GM12872 (cell line): ENCODE measurements around the gene FLT3.

Experiments
- TF ChIP-seq, protein P1 (sequence below): IDR thresholded peaks from 3 replicates; pipeline ENCODE4 v1.5.1; 2011; ENCODE audit warnings: low read depth, mild to moderate bottlenecking, low read length, moderate library complexity; ENCODE audit not compliant: insufficient read depth

The FLT3 gene

DNA sequence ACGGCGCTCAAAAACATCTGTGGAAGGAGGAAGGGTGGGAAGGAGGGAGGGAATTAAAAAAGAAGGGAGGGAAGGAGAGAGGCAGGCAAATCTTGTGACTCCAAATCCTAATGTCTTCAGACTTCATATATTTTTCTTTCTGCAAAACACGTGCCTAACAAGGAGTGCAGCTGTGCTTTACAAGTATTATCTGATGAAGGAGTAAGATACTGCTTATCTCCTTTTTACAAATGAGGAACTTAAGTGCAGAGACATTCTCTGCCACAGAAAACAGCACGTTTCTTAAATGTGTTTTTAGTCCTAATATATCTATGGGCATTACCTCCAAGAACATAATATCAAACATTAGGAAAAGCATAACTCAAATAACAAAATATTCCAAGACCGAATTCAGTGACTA is 6.5 kb downstream of the FLT3 start:
- TF ChIP-seq, protein P1, sequence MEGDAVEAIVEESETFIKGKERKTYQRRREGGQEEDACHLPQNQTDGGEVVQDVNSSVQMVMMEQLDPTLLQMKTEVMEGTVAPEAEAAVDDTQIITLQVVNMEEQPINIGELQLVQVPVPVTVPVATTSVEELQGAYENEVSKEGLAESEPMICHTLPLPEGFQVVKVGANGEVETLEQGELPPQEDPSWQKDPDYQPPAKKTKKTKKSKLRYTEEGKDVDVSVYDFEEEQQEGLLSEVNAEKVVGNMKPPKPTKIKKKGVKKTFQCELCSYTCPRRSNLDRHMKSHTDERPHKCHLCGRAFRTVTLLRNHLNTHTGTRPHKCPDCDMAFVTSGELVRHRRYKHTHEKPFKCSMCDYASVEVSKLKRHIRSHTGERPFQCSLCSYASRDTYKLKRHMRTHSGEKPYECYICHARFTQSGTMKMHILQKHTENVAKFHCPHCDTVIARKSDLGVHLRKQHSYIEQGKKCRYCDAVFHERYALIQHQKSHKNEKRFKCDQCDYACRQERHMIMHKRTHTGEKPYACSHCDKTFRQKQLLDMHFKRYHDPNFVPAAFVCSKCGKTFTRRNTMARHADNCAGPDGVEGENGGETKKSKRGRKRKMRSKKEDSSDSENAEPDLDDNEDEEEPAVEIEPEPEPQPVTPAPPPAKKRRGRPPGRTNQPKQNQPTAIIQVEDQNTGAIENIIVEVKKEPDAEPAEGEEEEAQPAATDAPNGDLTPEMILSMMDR, result no peak

DNA sequence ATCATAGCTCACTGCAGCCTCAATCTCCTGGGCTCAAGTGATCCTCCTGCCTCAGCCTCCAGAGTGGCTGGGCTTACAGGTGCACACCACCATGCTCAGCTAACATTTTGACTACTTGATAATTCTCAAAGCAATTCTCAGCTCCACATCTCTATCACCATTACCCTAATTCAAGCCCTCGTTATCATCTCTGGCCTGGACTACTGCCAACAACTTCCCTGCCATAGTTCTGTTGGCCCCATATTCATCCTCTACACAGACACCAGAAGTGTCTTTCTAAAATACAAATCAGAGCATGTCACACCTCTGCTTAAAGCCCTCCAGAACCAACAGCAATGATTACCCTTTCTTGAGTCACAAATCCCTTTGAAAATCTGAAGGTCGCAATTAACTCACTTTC is 7.9 kb downstream of the FLT3 start:
- TF ChIP-seq, protein P1, result no peak

DNA sequence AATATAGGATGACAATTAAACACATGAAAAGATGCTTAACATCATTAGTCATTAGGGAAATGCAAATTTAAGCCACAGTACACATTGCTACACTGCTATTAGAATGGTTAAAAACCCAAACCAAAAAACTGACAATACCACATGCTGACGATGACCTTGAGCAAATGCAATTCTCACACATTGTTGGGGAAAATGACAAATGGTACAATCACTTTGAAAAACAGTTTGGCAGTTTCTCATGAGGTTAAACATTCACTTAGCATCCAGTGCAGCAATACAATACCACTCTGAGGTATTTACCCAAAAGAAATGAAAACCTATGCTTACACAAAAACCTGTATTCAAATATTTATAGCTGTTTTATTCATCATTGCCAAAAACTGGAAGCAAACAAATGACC is 11.3 kb downstream of the FLT3 start:
- TF ChIP-seq, protein P1, result no peak

DNA sequence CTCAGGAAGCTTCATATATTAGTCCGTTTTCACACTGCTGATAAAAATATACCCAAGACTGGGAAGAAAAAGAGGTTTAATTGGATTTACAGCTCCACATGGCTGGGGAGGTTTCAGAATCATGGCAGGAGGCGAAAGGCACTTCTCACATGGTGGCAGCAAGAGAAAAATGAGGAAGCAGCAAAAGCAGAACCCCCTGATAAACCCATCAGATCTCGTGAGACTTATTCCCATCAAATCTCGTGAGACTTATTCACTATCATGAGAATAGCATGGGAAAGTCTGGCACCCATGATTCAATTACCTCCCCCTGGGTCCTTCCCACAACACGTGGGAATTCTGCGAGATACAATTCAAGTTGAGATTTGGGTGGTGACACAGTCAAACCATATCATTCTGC is 23.1 kb downstream of the FLT3 start:
- TF ChIP-seq, protein P1, result no peak

DNA sequence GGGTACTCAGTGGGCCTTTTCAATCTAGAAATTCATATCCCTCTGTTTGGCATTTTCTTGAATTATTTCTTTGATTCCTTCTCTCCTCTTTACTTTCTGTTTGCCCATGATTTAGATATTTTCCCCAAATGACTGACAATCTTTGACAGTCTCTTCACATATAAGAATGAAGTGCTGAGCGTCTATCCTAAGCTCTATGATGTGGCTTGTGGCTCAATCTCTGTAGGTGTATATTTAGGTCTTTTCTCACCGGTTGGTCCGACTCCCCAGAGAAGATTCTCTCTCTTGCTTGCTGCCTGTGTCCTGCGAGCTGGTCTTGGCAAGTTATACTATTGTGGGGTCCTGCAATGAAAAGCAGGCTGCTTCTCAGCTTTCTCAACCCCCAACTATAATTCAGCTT is 29.0 kb downstream of the FLT3 start:
- TF ChIP-seq, protein P1, result no peak

DNA sequence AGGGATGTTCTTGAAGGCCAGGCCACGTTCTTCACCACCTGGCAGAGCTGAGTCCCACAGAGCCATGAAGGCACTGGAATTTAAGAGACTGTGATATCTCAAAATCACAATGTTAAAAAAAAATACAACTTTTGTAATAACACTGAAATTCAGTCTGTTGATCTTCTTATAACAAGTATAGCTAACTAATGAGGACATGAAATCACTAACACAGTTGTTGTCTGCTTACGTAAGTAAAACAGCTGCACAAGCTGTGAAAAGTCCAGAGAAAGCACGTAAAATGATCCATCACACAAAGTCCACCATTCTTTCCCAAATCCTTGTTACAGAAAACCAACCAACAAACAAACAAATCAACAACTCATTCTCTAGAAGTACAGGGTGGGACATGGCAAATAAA is 32.9 kb downstream of the FLT3 start:
- TF ChIP-seq, protein P1, result no peak

DNA sequence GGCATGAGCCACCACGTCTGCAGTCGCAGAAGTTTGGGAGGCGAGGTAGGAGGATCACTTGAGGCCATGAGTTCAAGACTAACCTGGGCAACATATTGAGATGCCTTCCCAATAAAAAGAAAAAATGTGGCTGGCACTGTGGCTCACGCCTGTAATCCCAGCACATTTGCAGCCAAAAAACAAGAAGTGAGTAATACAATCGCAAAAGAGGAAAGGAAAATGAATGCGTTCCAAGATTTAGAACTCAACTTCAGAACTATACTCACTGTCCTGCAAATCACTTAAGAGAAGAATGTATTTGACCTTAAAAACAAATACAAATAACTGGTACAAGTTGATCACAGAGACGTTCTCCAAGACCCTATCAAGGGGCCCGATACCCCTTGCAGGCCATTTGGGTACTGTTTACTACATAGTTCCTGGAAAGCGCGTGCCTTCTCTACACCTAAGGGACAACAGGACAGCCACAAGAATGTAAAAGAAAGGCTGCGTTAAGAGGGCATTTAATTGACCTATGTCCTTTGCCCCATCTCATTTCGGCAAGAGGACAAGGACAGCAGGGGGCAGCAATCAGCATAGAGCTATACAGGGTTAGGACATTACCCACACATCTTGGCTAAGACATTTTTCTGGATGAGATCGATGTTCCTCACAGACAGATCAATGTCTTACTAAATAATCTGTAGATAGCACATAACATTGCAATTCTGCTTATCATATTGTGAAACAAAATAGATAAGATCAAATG is 41.3 kb downstream of the FLT3 start:
- TF ChIP-seq, protein P1, result peak; percentile 55
